IPS-15b (cell line): ENCODE data around the gene DENND4C.

Experiments
- H3K27me3 ChIP-seq: one replicate; pipeline ENCODE4 v1.6.1; 2013; ENCODE audit warnings: low read length; ENCODE audit not compliant: control insufficient read depth, insufficient read depth
- H3K36me3 ChIP-seq: one replicate; pipeline ENCODE4 v1.6.1; 2013; ENCODE audit warnings: low read length; ENCODE audit not compliant: control insufficient read depth, insufficient read depth
- H3K4me1 ChIP-seq: one replicate; pipeline ENCODE4 v1.6.1; 2013; ENCODE audit warnings: mild to moderate bottlenecking, low read length; ENCODE audit not compliant: control insufficient read depth, insufficient read depth
- H3K4me3 ChIP-seq: one replicate; pipeline ENCODE4 v1.5.1; 2013; ENCODE audit warnings: low read depth, low read length
- H3K9ac ChIP-seq: one replicate; pipeline ENCODE4 v1.6.1; 2013; ENCODE audit warnings: low read depth, mild to moderate bottlenecking, low read length
- H3K9me3 ChIP-seq: one replicate; pipeline ENCODE4 v1.6.1; 2013; ENCODE audit warnings: mild to moderate bottlenecking, low read length; ENCODE audit not compliant: control insufficient read depth, insufficient read depth

Gene DENND4C

GRCh38 chr9:19199012-19199411 lies 31.5 kb upstream of the DENND4C start:
- H3K9ac ChIP-seq = no peak overlapping the region
- H3K4me1 ChIP-seq = peaks cover 9% of the 10 kb centered on the region
- no peaks in the 10 kb centered on the region for H3K9me3 ChIP-seq
- no peak overlapping the region for H3K4me3 ChIP-seq
- no peaks in the 10 kb centered on the region for H3K27me3 ChIP-seq
- no peaks in the 10 kb centered on the region for H3K36me3 ChIP-seq

- H3K27me3 ChIP-seq = no peaks in the 10 kb centered on the region
- H3K9me3 ChIP-seq = no peaks in the 10 kb centered on the region
- H3K4me1 ChIP-seq = peaks cover 9% of the 10 kb centered on the region
- no peaks in the 10 kb centered on the region for H3K36me3 ChIP-seq
- no peak overlapping the region for H3K4me3 ChIP-seq
- no peak overlapping the region for H3K9ac ChIP-seq
Observed at GRCh38 chr9:19200229-19200628, 30.3 kb upstream of the DENND4C start.

GRCh38 chr9:19201899-19202891 lies 28.3 kb upstream of the DENND4C start:
- Histone ChIP-seq H3K4me3 (no peak overlapping the region), H3K9ac (no peak overlapping the region), H3K9me3 (no peaks in the 10 kb centered on the region), H3K27me3 (no peaks in the 10 kb centered on the region), H3K36me3 (no peaks in the 10 kb centered on the region), H3K4me1 (peaks cover 9% of the 10 kb centered on the region)

- peaks cover 9% of the 10 kb centered on the region for H3K4me1 ChIP-seq
- H3K4me3 ChIP-seq = no peak overlapping the region
- no peak overlapping the region for H3K9ac ChIP-seq
- H3K9me3 ChIP-seq = no peaks in the 10 kb centered on the region
- H3K36me3 ChIP-seq = no peaks in the 10 kb centered on the region
- H3K27me3 ChIP-seq = no peaks in the 10 kb centered on the region
Observed at GRCh38 chr9:19203058-19203457, 27.4 kb upstream of the DENND4C start.

GRCh38 chr9:19208653-19209052 lies 21.8 kb upstream of the DENND4C start:
- H3K4me3 ChIP-seq = no peak overlapping the region
- H3K9me3 ChIP-seq = no peaks in the 10 kb centered on the region
- no peaks in the 10 kb centered on the region for H3K36me3 ChIP-seq
- H3K9ac ChIP-seq = no peak overlapping the region
- peaks cover 5% of the 10 kb centered on the region for H3K4me1 ChIP-seq
- H3K27me3 ChIP-seq = no peaks in the 10 kb centered on the region

- Histone ChIP-seq H3K36me3 (no peaks in the 10 kb centered on the region), H3K4me1 (peaks cover 9% of the 10 kb centered on the region), H3K9ac (no peak overlapping the region), H3K27me3 (no peaks in the 10 kb centered on the region), H3K4me3 (no peak overlapping the region), H3K9me3 (no peaks in the 10 kb centered on the region)
Observed at GRCh38 chr9:19209188-19209587, 21.3 kb upstream of the DENND4C start.

GRCh38 chr9:19213823-19214222 lies 16.7 kb upstream of the DENND4C start:
- no peak overlapping the region for H3K4me3 ChIP-seq
- no peak overlapping the region for H3K9ac ChIP-seq
- no peaks in the 10 kb centered on the region for H3K9me3 ChIP-seq
- no peaks in the 10 kb centered on the region for H3K36me3 ChIP-seq
- H3K27me3 ChIP-seq = no peaks in the 10 kb centered on the region
- peaks cover 4% of the 10 kb centered on the region for H3K4me1 ChIP-seq

GRCh38 chr9:19216466-19216865 lies 14.0 kb upstream of the DENND4C start:
- Histone ChIP-seq H3K36me3 (no peaks in the 10 kb centered on the region), H3K27me3 (no peaks in the 10 kb centered on the region), H3K9me3 (no peaks in the 10 kb centered on the region), H3K4me1 (peaks cover 4% of the 10 kb centered on the region), H3K9ac (no peak overlapping the region), H3K4me3 (no peak overlapping the region)

GRCh38 chr9:19221326-19221725 lies 9.2 kb upstream of the DENND4C start:
- H3K9ac ChIP-seq = no peak overlapping the region
- H3K9me3 ChIP-seq = no peaks in the 10 kb centered on the region
- H3K27me3 ChIP-seq = no peaks in the 10 kb centered on the region
- no peak overlapping the region for H3K4me3 ChIP-seq
- no peaks in the 10 kb centered on the region for H3K36me3 ChIP-seq
- H3K4me1 ChIP-seq = no peaks in the 10 kb centered on the region

- Histone ChIP-seq H3K27me3 (no peaks in the 10 kb centered on the region), H3K4me1 (no peaks in the 10 kb centered on the region), H3K9me3 (no peaks in the 10 kb centered on the region), H3K36me3 (no peaks in the 10 kb centered on the region), H3K4me3 (no peak overlapping the region), H3K9ac (no peak overlapping the region)
Observed at GRCh38 chr9:19223724-19224123, 6.8 kb upstream of the DENND4C start.

GRCh38 chr9:19224563-19224962 lies 5.9 kb upstream of the DENND4C start:
- H3K4me3 ChIP-seq = no peak overlapping the region
- H3K9me3 ChIP-seq = no peaks in the 10 kb centered on the region
- peaks cover 4% of the 10 kb centered on the region for H3K4me1 ChIP-seq
- no peaks in the 10 kb centered on the region for H3K36me3 ChIP-seq
- no peaks in the 10 kb centered on the region for H3K27me3 ChIP-seq
- no peak overlapping the region for H3K9ac ChIP-seq
